Adrenal gland (tissue), 5 donors: ENCODE data around the gene MRPL53.

ENCODE experiments used
- CTCF ChIP-seq, 6 experiments: fragments of 450-650 bp in 4 of 6; fragments of 200-600 bp in 2 of 6; sonication (generic) in 1 of 6; IDR thresholded peaks; 1 replicate in 5 of 6; 2 replicates in 1 of 6; pipeline versions ENCODE4 v1.5.1 to v1.8.0; 2016 to 2021; ENCODE audit warnings: antibody characterized with exemption in 6 of 6, mild to moderate bottlenecking in 2 of 6, moderate library complexity in 1 of 6
- POLR2A ChIP-seq, 2 donors: fragments of 450-650 bp; IDR thresholded peaks; one replicate each; pipeline ENCODE4 v1.6.1; 2017; ENCODE audit warnings: antibody characterized with exemption in 2 of 2, mild to moderate bottlenecking in 2 of 2, moderate library complexity in 1 of 2
- donor health status: DM: no; HTN: no; CAD: no.

GRCh38 chr2:74491648-74492544 lies 19.4 kb upstream of the MRPL53 start:
- TF ChIP-seq POLR2A (IDR thresholded peaks at IDR 0.05) (no peak), CTCF (IDR thresholded peaks at IDR 0.05) (no peak)
